ENCODE results near the gene C5.

DNA sequence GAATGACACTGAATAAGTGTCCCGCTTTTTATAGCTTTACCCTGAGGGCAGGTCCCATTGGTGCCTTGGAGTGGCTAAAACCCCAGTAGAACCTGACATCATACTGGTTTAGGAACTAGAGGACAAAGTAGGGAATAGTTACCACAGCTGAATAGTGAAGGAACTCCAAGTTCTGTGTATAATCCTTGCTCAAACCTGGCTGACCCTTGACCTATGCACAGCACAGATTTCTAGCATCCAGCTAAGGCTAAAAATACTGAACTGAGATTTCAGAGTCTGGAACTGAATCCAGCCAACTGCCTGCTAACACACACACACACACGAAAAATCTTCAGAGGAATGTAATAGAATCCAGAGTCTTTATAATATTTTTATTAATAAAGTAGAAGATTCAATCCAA lies 50.8 kb downstream of the C5 start:
- TF ChIP-seq, protein P1, sequence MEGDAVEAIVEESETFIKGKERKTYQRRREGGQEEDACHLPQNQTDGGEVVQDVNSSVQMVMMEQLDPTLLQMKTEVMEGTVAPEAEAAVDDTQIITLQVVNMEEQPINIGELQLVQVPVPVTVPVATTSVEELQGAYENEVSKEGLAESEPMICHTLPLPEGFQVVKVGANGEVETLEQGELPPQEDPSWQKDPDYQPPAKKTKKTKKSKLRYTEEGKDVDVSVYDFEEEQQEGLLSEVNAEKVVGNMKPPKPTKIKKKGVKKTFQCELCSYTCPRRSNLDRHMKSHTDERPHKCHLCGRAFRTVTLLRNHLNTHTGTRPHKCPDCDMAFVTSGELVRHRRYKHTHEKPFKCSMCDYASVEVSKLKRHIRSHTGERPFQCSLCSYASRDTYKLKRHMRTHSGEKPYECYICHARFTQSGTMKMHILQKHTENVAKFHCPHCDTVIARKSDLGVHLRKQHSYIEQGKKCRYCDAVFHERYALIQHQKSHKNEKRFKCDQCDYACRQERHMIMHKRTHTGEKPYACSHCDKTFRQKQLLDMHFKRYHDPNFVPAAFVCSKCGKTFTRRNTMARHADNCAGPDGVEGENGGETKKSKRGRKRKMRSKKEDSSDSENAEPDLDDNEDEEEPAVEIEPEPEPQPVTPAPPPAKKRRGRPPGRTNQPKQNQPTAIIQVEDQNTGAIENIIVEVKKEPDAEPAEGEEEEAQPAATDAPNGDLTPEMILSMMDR (conservative IDR thresholded peaks at IDR 0.05 in 1 of 2, IDR thresholded peaks at IDR 0.05 in 1 of 2; ENCODE audit: low read depth in 1 of 2, low read length in 2 of 2) = no peak
- no peak for TF ChIP-seq EZH2 (IDR thresholded peaks at IDR 0.05; ENCODE audit: low read length, missing control alignments)

Data from fibroblast of lung (primary cell).